Measurements from ENCODE around the gene C4orf50.

The C4orf50 gene

DNA sequence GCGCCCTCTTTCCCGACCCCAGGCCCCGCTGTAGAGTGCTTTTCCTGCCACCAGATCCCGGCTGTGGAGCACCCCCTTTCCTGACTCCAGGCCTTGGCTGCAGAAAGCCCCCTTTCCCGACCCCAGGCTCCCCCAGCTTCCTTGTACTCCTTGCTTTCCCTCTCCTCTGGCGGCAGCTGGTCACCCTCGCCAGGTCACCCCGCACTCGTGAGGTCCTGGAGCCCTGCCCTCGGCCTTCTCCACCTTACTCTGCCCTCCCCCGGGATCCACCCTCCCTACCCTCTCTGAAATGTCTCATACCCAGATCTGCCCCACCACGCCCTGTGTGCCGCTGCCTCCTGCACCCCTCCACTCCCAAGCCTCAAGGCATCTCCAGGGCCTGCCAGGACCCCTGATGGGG is 25.0 kb upstream of the C4orf50 start:
- no peak for DNase-seq

DNA sequence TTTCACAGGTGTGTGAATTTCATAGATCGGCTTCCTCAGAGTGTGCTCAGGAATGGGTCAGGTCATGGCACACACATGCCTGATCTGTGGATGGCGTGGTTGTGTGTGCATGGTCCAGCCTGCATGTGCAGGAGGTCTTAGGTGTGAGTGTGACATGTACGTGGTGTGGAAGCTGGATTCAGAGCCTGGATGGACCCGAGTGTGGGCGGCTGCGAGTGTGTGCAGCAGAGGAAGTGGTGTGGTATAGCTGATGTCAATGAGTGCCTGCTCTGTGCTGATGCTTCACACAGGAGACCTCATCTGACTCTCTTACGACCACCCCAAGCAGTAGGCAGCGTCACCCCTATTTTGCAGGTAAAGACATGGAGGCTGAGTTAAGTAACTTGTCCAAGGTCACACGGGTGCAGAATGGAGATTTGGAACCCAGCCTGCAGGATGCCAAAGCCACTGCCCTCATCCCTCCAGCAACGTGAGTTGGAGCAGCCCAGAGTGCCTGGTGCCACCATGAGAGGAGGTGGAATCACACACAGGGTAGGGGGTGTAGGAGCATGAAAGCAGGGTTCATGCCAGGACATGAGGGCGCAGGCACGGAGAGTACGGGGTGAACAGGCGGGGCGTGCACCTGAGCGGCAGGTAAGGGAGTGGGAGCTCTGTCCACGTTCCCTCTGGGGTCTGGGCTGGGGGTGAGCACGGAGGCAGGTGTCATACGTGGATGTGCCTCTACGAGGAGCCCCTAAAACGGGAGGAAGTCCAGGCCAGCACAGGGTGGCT is 24.2 kb upstream of the C4orf50 start:
- DNase-seq: no peak

DNA sequence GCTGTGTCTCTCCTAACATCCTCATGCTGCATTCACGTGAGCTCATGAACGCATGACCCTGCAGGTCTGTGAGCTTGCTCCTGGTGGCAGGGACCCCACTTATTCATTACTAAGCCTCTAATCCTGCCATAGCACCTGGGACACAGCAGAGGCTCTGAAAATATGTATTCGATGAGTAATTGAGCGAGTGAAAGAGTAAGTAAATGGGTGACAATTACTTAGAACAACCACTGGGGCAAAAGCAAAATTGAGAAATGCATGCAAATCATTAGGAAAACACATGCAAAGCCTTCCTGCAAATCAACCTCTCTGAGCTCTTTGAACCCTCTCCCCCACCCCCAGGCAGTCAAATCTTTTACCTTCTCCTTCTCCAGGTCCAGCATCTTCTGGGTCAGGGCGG is 23.6 kb upstream of the C4orf50 start:
- no peak for DNase-seq

DNA sequence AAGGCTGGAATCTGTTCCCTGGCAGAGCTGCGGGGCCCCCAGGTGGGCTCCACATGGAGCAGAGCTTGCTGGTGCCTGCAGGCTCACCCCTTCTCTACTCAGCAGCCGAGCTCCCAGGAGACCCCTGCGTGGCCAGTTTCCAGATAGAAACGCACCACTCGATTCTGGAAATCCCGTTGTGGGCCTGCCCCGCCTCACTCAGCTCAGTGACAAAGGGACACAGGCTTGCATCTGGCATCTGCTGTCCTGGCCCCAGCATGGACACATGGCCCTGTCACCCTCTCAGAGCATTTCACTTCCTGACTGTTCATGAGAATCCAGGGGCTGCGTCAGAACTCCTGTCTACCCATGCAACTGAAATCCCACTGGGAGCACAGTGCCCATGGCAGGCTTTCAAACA is 20.5 kb upstream of the C4orf50 start:
- no peak for DNase-seq

DNA sequence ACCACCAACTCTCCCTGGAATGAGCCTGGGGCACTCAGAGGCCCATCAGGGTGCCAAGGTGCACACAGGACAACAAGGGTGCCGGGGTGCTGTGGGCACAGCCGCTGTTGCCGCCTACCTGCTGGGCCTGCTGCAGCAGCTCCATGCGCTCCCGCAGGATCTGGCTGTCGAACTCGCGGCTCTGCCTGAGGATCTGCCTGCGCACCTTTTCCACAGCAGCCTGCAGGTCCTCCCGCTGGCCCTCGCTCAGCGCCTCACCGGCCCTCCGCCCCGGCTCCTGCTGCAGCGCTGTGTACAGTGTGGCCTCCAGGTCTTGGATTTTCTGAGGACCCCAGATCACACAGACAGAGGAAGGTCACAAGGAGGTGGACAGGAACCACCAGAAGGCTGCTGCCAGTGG is 17.6 kb upstream of the C4orf50 start:
- DNase-seq: no peak

DNA sequence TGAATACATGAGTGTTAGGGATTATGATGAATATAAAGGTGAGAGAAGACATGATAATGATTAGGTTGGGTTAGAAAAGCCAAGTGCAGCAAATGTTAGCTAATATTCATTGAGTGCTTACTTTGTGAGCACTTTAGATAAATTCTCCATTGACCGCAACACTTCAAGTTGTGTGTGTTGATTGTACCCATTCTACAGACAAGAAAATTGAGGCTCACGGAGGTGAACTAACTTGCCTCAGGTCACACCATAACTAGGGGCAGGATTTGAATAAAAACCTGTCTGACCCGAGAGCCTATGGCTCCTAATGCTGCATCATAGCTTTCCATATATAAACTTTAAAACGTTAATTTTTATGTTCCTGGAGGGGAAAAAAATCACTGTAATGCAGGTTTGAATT is 15.2 kb upstream of the C4orf50 start:
- no peak for DNase-seq

DNA sequence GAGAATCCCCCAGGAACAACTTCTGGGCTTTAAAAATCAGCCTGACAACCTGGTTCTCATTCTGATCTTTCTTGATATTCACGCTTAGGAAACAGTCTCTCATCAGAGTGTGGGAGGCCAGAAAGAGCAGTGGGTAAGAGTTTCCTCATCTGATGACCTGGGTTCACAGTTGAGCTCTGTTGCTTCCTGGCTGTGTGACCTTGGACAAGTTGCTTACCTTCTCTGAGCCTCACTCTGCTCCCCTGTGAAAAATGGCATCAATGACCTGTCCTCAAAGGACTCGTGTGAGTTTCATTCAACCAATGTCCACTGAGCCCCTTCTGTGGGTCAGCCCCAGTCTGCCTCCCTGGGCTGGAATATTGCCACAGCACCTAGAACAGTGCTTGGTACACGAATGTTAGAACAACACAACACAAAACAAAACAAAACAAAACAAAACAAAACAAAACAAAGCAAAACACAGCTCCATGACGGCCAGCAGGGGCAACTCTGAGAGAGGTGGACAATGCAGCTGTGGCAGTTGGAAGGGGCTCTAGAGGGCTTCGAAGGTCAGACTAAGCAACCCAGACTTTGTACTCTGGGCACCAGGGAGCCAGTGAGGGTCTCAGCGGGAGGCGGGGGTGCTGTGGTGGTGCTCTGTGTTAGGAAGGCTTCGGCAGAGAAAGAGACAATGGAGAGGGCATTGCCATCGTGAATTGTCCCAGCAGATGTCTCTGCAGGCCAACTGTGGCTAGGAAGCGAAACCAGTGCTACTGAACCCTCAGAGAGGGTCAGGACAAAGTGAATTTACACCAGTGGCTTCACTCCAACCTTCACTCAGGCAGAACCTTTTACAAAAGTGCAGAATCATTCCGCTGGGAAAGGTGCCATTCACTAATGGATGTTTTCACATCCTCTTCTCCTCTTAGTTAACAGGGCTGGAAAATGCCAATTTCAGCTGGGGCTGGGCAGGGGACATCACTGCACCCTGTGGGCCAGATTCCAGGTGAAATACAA is 14.3 kb upstream of the C4orf50 start:
- DNase-seq: no peak

DNA sequence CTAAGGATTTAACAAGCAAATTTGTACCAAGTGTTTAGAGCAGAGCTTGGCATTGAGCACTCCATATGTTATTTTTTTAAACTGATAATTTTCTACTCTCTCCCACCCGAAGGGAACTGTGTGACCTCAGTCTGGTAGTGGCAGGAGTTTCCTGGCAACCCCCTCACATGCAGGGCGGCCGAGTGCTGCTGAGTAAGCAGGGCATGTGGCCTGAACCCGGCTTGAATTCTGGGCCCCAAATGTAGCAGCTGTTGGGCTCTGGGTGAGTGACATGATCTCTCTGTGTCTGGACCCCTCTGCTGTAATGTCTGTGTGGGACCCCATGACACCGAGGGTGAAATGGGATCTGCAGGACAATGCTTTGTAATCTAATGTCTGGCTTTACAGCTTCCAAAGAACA is 13.6 kb upstream of the C4orf50 start:
- no peak for DNase-seq

DNA sequence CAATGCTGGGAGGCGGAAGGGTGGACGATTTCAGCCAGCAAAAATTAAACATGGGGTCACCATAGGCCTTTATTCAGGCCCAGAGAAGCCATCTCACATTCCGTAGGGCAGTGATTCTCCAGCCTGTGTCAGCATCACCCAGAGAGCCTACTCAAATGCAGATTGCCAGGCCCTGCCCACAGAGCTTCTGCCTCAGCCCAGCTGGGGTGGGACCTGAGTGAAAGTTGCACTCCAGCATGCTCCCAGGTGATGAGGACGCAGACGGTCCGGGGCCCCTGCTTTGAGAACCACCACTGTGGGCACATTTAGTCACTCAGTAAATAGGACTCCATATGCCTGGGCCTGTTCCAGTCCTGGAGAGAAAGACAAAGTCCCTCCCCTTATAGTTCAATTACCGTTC is 12.4 kb upstream of the C4orf50 start:
- DNase-seq: no peak

DNA sequence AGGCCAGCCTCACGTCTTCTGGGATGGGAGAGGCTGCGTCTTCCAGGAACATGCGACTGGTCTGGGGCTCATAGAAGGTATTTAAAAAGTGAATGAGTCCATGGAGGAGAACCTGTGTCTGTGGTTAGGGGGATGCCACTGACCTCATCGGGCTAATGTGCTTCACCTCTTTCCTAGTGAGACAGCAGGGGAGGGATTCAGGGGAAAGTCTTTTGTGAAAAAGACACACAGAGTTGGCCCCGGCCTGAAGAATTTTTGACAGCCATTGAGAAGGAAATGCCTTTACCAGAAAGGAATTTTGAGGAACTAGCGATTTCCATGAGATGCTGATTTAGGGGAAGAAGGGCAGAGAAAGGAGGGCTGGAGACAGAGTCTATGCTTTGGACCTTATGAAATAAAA is 11.0 kb upstream of the C4orf50 start:
- DNase-seq: no peak

DNA sequence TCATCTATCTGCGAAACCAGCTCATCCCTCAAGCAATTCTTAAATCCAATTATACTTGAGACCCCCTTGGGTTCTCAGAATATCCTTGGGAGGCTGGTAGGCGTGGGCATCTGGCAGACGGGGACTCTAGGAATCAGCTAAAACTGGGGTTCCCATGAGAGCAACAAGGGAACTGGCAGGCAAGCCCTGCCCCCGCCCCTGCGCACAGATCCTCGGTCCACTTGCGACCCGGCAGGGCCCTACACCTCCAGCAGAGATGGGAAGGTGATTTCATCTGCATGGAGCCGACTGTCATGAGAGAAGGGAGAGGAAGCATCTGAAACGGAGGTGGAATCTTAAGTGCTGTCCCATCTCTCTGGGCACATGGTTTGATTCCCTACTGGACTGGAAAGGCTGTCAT is 9.9 kb upstream of the C4orf50 start:
- DNase-seq: no peak

DNA sequence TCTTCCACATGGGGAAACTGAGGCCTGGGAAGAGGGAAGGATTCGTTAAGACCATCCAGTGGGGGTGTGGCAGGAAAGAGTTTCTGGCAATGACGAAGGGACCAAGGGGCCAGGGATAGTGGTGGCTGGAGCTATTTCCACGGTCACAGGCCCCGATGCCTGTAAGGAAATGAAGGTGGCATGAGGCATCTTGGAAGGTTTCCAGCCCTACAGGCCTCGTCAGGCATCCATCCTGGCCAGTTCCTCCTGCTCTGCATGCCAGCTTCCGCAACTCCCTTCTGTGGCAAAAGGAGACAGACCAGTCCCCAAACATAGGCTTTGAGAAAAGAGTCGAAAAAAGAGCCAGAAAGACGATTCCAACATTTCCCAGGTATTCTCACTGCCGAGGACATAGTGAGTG is 9.2 kb upstream of the C4orf50 start:
- DNase-seq: no peak

DNA sequence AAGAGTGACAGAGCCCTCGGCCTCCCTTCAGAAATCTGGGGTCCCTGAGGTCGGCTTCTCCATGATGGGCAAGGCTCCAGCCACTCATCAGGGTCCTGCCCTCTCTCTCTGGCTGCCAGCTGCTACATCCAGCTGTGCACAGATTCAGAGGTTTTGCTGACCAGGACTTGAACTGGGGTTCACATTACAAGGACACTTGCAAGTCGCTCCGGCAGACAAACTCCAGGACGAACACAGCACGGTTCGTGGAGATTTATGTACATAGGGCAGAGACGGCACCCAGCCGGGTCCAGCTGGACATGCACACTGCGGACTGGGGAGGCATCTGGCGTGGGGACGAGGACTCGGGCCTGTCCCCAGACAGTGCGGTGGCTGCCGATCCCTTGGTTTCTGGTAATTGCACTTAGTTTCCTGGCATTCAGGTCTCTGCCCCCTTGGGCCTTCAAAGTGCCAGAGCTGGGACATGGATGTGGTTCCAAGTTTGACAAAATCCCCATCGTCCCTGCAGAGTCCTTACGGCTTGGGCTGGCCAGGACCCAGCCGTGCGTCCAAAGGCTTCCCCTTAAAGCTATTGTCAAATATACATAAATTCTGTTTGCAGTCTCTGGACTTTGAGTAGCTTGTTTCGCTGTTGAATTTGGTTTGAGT is 6.2 kb upstream of the C4orf50 start:
- DNase-seq: no peak

DNA sequence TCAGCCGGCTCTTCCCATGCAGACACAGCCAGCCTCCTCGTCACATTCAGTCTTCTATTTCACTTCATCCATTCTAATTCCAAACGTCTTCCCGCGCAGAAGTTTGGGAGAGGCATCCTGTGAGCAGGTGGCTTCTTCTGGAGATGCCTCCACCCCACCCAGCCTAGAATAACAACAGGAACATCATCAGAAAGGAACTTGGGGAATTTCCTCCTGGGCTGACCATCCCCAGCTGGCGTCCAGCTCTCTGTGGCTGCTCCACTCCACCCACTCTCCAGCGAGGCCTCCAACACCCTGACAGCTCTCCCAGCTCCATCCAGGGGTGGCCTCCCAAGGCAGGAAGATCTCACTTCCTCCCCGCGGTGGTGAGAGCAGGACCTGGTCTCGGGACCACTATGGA is 5.5 kb upstream of the C4orf50 start:
- no peak for DNase-seq

DNA sequence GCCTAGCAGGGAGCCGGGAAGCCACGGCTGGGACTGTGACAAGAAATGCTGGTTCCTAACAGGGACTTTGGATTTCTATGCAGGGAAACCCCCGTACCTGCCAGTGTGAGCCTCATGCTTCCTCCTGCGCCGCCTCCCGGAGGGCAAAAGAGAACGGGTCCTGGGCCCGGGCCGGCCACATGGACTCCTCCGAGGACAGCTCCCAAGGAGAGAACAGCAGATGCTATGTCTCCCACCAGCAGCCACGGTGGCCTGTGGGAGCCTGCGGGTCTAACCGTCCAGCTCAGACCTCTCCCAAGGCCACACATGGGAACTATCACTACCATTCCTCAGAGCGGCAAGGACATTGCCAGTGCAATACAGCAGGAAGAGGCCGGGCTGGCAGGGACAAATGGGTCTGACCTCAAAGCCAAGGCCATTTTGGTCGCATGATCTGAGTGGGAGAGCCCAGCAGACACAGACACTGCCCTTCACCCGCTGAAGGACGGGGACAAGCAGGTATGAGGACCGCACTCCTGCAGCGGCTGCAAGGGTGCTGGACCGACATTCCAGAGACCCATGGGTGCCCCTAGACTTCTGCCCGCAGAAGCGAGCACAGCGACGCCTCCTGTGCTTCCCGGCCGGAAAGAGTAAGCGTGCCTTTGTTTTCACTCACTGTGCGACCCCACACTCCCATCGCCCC is 4.5 kb upstream of the C4orf50 start:
- no peak for DNase-seq

DNA sequence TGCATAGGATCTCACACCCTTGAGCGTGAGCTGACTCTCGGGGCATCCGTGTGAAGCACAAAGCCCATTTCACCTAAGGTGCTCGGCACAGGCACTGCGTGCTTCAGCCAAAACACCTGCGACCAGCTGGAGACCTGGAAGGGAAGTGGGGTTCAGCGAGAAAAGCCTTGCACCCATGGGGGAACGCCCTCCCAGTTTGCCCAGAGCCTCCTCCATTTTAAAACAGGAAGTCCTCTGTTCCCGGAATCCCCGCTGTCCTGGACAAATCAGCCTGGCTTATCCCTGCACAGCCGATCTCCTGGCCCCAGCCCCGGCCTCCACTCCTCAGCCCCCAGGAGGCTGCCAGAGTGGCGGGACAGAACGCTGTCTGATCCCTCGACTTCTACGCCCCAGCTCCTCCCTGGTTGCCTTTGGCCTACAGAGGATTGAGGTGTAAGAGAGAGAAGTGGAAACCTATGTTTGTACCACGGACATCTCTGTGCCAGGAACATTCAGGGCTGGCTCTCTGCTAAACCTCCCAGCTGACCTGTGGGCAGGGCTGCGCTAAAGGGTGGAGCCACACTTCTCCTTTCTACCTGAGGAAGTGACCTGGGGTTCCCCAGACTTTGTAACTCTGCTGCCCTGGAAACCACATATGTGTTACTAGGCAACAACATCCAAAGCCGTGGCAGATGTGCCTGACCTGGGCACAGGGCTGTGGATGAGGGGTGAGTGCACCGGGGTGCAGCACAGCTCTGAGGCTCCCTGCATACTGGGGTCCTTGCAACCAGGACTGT is 3.8 kb upstream of the C4orf50 start:
- no peak for DNase-seq

DNA sequence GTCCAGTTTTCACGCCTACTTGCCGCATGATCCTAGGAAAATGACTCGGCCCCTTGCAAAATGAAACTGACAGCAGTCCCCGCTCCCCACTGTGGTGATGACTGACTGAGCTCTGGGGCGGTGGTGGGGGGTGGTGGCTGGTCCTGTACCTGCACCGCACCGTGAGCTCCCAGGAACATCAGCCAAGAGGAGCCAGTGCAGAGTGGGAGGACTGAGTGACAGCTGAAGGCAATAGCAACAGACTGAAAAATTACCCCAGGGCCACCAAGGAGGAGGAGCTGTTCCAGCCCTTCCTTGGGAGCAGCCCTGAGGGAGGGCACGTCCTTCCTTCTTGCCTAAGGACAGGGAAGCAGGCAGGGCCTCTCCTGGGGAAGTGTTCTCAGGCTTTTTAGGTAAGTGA is 2.4 kb upstream of the C4orf50 start:
- DNase-seq: no peak

DNA sequence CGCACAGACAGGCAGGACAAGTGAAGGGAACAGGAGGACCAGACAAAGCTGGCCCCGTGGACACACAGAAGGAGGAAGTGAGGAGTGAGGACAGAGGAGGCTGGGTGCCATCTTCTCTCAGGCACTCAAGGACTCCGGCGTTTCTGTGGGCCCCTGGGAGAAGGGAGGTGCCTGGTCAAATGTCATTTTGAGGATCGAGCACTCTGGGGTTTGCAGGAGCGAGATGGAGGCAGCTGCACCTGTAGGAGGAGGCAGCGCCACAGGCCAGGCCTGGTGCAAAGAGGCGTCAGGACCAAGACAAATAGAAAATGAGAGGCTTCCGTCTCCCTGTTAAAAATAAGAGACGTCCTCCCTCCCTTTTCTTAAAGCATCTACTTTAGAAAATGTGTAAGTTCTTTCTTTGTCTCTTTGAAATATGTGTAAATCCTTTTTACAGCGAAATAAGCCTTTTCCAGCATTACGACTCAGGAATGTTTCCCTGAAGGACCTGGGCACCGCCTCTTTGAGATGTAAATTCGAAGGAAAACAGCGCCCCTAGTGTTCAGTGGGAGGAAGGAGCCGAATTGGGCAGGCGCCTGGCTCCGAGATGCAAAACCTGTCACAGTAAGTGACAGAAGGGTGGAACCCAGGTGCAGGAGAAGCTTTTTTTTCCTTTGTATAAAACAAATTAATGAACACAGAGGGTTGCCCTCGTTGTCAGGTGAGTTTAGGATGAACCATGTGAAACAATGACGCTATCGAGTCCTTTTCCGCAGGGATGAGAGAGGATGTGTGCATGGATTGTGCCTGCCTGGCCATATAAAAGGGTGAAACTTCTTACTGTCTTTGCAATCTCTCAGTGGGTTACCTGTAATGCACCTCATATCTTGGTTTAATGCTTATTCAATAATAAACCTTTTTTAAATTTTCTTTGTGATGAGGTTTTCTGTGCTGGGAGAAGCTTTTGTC is 1.4 kb upstream of the C4orf50 start:
- peak in 1 of 2 donors; percentile 43 for DNase-seq

DNA sequence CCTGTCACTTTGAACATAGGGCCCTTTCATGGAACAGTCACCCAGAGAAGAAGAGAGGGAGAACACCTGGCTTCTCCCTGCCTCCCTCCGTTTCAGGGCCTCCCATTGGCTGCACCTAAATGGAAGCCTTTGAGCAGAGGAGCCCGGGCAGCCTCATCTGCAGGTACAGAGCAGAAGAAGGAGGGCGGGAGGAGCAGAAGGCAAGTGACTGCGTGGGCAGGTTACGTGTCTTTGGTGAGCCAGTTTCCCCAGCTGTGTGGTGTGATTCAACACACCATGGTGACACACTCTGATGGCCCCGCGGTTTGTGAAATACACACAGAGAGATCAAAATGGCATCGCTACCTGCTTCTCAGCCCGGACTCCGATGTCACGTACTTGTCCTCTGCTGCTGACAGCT is 431 bp downstream of the C4orf50 start:
- DNase-seq: no peak

DNA sequence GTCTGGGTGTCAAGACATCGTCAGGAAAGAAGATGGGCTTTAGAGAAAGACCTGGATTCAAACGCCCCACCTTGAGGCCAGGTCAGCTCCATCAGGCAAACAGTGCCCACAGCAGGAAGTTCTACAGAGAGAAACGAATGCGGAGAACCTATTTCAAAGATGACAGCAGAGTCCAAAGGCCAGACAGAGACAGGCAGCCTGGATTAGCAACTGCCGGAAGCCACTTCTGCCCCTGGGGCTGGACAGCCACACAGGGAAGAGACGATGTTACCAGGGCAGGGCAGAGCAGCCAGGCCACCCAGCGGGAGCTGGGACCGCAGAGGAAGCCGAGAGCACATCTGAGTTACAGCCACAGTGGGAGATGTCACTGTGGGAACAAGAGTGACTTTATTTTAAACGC is 1.2 kb downstream of the C4orf50 start:
- no peak for DNase-seq

DNA sequence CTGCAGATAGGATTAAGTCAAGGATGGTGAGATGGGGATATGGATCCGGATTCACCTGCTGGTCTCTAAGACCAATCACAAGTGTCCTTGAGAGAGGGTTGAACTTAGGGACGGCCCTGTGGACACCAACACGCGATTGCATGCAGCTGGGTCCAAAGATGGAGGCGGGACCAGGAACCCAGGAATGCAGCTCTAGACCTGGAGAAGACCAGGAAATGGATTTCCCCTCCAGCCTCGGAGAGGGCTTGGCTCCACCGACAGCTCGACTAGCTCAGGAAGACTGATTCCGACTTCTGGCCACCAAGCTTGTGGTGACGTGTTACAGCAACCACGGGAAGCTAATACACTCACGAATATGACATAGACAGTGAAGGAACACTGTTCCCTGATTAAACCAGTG is 4.7 kb downstream of the C4orf50 start:
- DNase-seq: no peak
